ENCODE data around the gene STAG1. TPM values are rescaled to one million over a fixed set of nuclear protein-coding genes. Genes with fewer than 3 reads are reported as not detected.

The STAG1 gene
- polyA plus RNA-seq, 1 donor from 2014 or later = 30.8 TPM

- H3K9ac ChIP-seq (ENCODE audit: low read length) = no peak overlapping the region
- H3K9me2 ChIP-seq (ENCODE audit: insufficient read depth, low read length) = no peaks in the 10 kb centered on the region
- TF ChIP-seq REST (IDR thresholded peaks at IDR 0.05; ENCODE audit: borderline replicate concordance) (no peak), TAF1 (IDR thresholded peaks at IDR 0.05; ENCODE audit: low read depth) (no peak), SMC3 (conservative IDR thresholded peaks at IDR 0.05; ENCODE audit: poor library complexity) (no peak), POLR2AphosphoS5 (IDR thresholded peaks at IDR 0.05) (no peak), EP300 (conservative IDR thresholded peaks at IDR 0.05; ENCODE audit: poor library complexity, severe bottlenecking) (no peak), RAD21 (conservative IDR thresholded peaks at IDR 0.05) (no peak), CTCF (IDR thresholded peaks at IDR 0.05; ENCODE audit: poor library complexity, severe bottlenecking) (no peak), EZH2 (IDR thresholded peaks at IDR 0.05; ENCODE audit: borderline replicate concordance, insufficient read depth, low read length, poor library complexity, severe bottlenecking) (no peak), MXI1 (conservative IDR thresholded peaks at IDR 0.05; ENCODE audit: poor library complexity, severe bottlenecking) (no peak)
- H3K36me3 ChIP-seq (ENCODE audit: insufficient read depth, low read length) = no peaks in the 10 kb centered on the region
- H3K4me2 ChIP-seq (ENCODE audit: low read length) = no peak overlapping the region
- no peak overlapping the region for H2AFZ ChIP-seq (ENCODE audit: low read depth, low read length)
- H3K9me3 ChIP-seq (ENCODE audit: low read length) = no peaks in the 10 kb centered on the region
- no peaks in the 10 kb centered on the region for H3K79me2 ChIP-seq (replicated peaks; ENCODE audit: insufficient read depth, low read length)
- no peaks in the 10 kb centered on the region for H4K20me1 ChIP-seq (ENCODE audit: insufficient read depth)
- no peak overlapping the region for H3K4me3 ChIP-seq (ENCODE audit: low read length)
- no peaks in the 10 kb centered on the region for H3F3A ChIP-seq (ENCODE audit: insufficient read depth, low read length, poor library complexity, severe bottlenecking)
- no peak overlapping the region for H3K27ac ChIP-seq (ENCODE audit: low read length)
- no peaks in the 10 kb centered on the region for H3K27me3 ChIP-seq (ENCODE audit: insufficient read depth, low read depth, low read length)
Observed at GRCh38 chr3:136513367-136513766, 238.8 kb downstream of the STAG1 start.

- no peak overlapping the region for H3K27ac ChIP-seq (ENCODE audit: low read length)
- H3K4me2 ChIP-seq (ENCODE audit: low read length) = no peak overlapping the region
- no peaks in the 10 kb centered on the region for H3F3A ChIP-seq (ENCODE audit: insufficient read depth, low read length, poor library complexity, severe bottlenecking)
- TF ChIP-seq EZH2 (IDR thresholded peaks at IDR 0.05; ENCODE audit: borderline replicate concordance, insufficient read depth, low read length, poor library complexity, severe bottlenecking) (no peak), EP300 (conservative IDR thresholded peaks at IDR 0.05; ENCODE audit: poor library complexity, severe bottlenecking) (no peak), POLR2AphosphoS5 (IDR thresholded peaks at IDR 0.05) (no peak), TAF1 (IDR thresholded peaks at IDR 0.05; ENCODE audit: low read depth) (no peak), MXI1 (conservative IDR thresholded peaks at IDR 0.05; ENCODE audit: poor library complexity, severe bottlenecking) (no peak), SMC3 (conservative IDR thresholded peaks at IDR 0.05; ENCODE audit: poor library complexity) (no peak), REST (IDR thresholded peaks at IDR 0.05; ENCODE audit: borderline replicate concordance) (no peak), CTCF (IDR thresholded peaks at IDR 0.05; ENCODE audit: poor library complexity, severe bottlenecking) (no peak), RAD21 (conservative IDR thresholded peaks at IDR 0.05) (no peak)
- H2AFZ ChIP-seq (ENCODE audit: low read depth, low read length) = no peak overlapping the region
- no peaks in the 10 kb centered on the region for H3K9me3 ChIP-seq (ENCODE audit: low read length)
- H3K9ac ChIP-seq (ENCODE audit: low read length) = no peak overlapping the region
- H3K4me3 ChIP-seq (ENCODE audit: low read length) = no peak overlapping the region
- no peaks in the 10 kb centered on the region for H3K36me3 ChIP-seq (ENCODE audit: insufficient read depth, low read length)
- no peaks in the 10 kb centered on the region for H3K9me2 ChIP-seq (ENCODE audit: insufficient read depth, low read length)
- H4K20me1 ChIP-seq (ENCODE audit: insufficient read depth) = no peaks in the 10 kb centered on the region
- H3K27me3 ChIP-seq (ENCODE audit: insufficient read depth, low read depth, low read length) = no peaks in the 10 kb centered on the region
- no peaks in the 10 kb centered on the region for H3K79me2 ChIP-seq (replicated peaks; ENCODE audit: insufficient read depth, low read length)
Observed at GRCh38 chr3:136512381-136512780, 239.8 kb downstream of the STAG1 start.

Data from neural cell (in vitro differentiated cells).